A673 (cell line): ENCODE results near the gene SMIM15. TPM values are rescaled to one million over a fixed set of nuclear protein-coding genes. Genes with fewer than 3 reads are reported as not detected.

Source experiments
- BruUV-seq: library from RNA; stranded (reverse); fragments of 400-500 nt; replicated peaks from 2 replicates; lab custom pipeline; 2021; lab: Mats Ljungman, UMichigan
- CTCF ChIA-PET: fragments of 300-600 bp; sonication (Branson Sonifier 250); formaldehyde crosslinking; loops from one replicate; lab custom pipeline; 2022; ENCODE audit warnings: antibody characterized with exemption; lab: Charles Lee
- POLR2A ChIA-PET: fragments of 300-600 bp; sonication (Branson Sonifier 250); formaldehyde crosslinking; loops from one replicate; lab custom pipeline; 2022; ENCODE audit warnings: antibody characterized with exemption; ENCODE audit not compliant: low non-redundant PET; lab: Charles Lee
- DNase-seq: peaks from one replicate; pipeline ENCODE4 v3.0.0-alpha.2; 2015; ENCODE audit warnings: low spot score
- H3K27ac ChIP-seq: fragments of 200-600 bp; sonication (generic); 2 replicates; pipeline ENCODE4 v1.5.1; 2016; ENCODE audit warnings: mixed run types, low read depth, mild to moderate bottlenecking, mixed read lengths, antibody characterized with exemption, low read length; ENCODE audit not compliant: poor library complexity, severe bottlenecking
- H3K27me3 ChIP-seq: fragments of 200-600 bp; sonication (generic); replicated peaks from 2 replicates; pipeline ENCODE4 v1.6.1; 2017; ENCODE audit warnings: mixed run types, low read depth, mild to moderate bottlenecking, mixed read lengths, antibody characterized with exemption, low read length; ENCODE audit not compliant: insufficient read depth, poor library complexity
- H3K36me3 ChIP-seq: fragments of 200-600 bp; sonication (generic); 2 replicates; pipeline ENCODE4 v1.6.1; 2016; ENCODE audit warnings: mixed run types, mild to moderate bottlenecking, mixed read lengths, antibody characterized with exemption, low read length; ENCODE audit not compliant: insufficient read depth, poor library complexity, severe bottlenecking
- H3K4me1 ChIP-seq: fragments of 200-600 bp; sonication (generic); 2 replicates; pipeline ENCODE4 v1.6.1; 2017; ENCODE audit warnings: mixed run types, mild to moderate bottlenecking, mixed read lengths, antibody characterized with exemption, low read length; ENCODE audit not compliant: insufficient read depth, poor library complexity, severe bottlenecking
- H3K4me3 ChIP-seq: fragments of 200-600 bp; sonication (generic); 2 replicates; pipeline ENCODE4 v1.5.1; 2016; ENCODE audit warnings: low read depth, mixed run types, mild to moderate bottlenecking, mixed read lengths, low read length; ENCODE audit not compliant: poor library complexity, severe bottlenecking
- H3K9me3 ChIP-seq: fragments of 200-600 bp; sonication (generic); 2 replicates; pipeline ENCODE4 v1.6.1; 2016; ENCODE audit warnings: mixed run types, low read depth, mild to moderate bottlenecking, mixed read lengths, antibody characterized with exemption, low read length; ENCODE audit not compliant: poor library complexity, severe bottlenecking
- CTCF ChIP-seq: fragments of 300-800, 200-600 bp; sonication (generic); conservative IDR thresholded peaks from 2 replicates; pipeline ENCODE4 v1.5.1; 2017; ENCODE audit warnings: low read depth, mild to moderate bottlenecking, antibody characterized with exemption, low read length, moderate library complexity, mixed read lengths
- EZH2 ChIP-seq: fragments of 200-600 bp; sonication (generic); IDR thresholded peaks from 2 replicates; pipeline ENCODE4 v1.6.1; 2017; ENCODE audit warnings: borderline replicate concordance, low read depth, mild to moderate bottlenecking, mixed read lengths, antibody characterized with exemption, low read length; ENCODE audit not compliant: poor library complexity, severe bottlenecking
- intact Hi-C: fragments of 100-400 bp; cut with micrococcal nuclease; formaldehyde crosslinking; loops from one replicate; pipeline ENCODE4 v1.10.0; 2022; ENCODE audit not compliant: unreplicated experiment
- total RNA-seq: library from RNA; stranded (reverse); gene quantifications from 2 replicates; pipeline ENCODE4 v1.2.3, GENCODE V29; 2021

SMIM15 gene
- total RNA-seq, 1 experiment from 2014 or later = 93.5 TPM

GRCh38 chr5:61139094-61139873 lies 23.0 kb downstream of the SMIM15 start:
- ChIA-PET POLR2A (no interaction called here), CTCF (no interaction called here)
- TF ChIP-seq EZH2 = no peak
- peak; percentile 48; the same call in 1 of the 2 replicates for TF ChIP-seq CTCF
- H3K36me3 ChIP-seq = no peaks in the 10 kb centered on the region
- H3K4me1 ChIP-seq = peaks cover 3% of the 10 kb centered on the region
- DNase-seq = peak; percentile 19
- BruUV-seq = no TSS peak
- no peaks in the 10 kb centered on the region for H3K9me3 ChIP-seq
- H3K27me3 ChIP-seq = no peaks in the 10 kb centered on the region
- no peak overlapping the region for H3K4me3 ChIP-seq
- no peak overlapping the region for H3K27ac ChIP-seq
- intact Hi-C loops = no loop called here

- POLR2A ChIA-PET = no interaction called here
- no TSS peak for BruUV-seq
- CTCF ChIA-PET = interaction anchor here (0.6 kb wide), 1 partner anchor 272 kb away, joined by 3 read pairs; no protein-coding TSS in a partner anchor
- Histone ChIP-seq H3K36me3 (no peaks in the 10 kb centered on the region), H3K4me1 (peaks cover 3% of the 10 kb centered on the region), H3K9me3 (no peaks in the 10 kb centered on the region), H3K27ac (no peak overlapping the region), H3K4me3 (no peak overlapping the region), H3K27me3 (no peaks in the 10 kb centered on the region)
- intact Hi-C loops = no loop called here
- no peak for TF ChIP-seq CTCF
- TF ChIP-seq EZH2 = no peak
- no peak for DNase-seq
Observed at GRCh38 chr5:61137835-61138234, 24.4 kb downstream of the SMIM15 start.

GRCh38 chr5:61132559-61132958 lies 29.7 kb downstream of the SMIM15 start:
- ChIA-PET POLR2A (no interaction called here), CTCF (no interaction called here)
- Histone ChIP-seq H3K9me3 (no peaks in the 10 kb centered on the region), H3K36me3 (no peaks in the 10 kb centered on the region), H3K27ac (no peak overlapping the region), H3K27me3 (no peaks in the 10 kb centered on the region), H3K4me3 (no peak overlapping the region), H3K4me1 (no peaks in the 10 kb centered on the region)
- TF ChIP-seq EZH2 (no peak), CTCF (0 out of 2 replicates have a peak, but pooled peaks have one; percentile 11)
- DNase-seq = peak; percentile 4
- BruUV-seq = no TSS peak
- intact Hi-C loops = no loop called here
